Loucy (cell line): ENCODE measurements around the gene RBBP6.
A peak's percentile ranks its signal among the peaks of the same experiment; 100 is the strongest.

Source experiments
- EZH2phosphoT487 ChIP-seq: fragments of 200-600 bp; IDR thresholded peaks from 2 replicates; pipeline ENCODE4 v1.6.1; 2018; ENCODE audit warnings: antibody characterized with exemption, mild to moderate bottlenecking, moderate library complexity, borderline replicate concordance
- TF ChIP-seq, protein P1 (sequence below): fragments of 200-600 bp; sonication (generic); conservative IDR thresholded peaks from 2 replicates; pipeline ENCODE4 v1.5.1; 2014; ENCODE audit warnings: mild to moderate bottlenecking, antibody characterized with exemption, low read length

DNA sequence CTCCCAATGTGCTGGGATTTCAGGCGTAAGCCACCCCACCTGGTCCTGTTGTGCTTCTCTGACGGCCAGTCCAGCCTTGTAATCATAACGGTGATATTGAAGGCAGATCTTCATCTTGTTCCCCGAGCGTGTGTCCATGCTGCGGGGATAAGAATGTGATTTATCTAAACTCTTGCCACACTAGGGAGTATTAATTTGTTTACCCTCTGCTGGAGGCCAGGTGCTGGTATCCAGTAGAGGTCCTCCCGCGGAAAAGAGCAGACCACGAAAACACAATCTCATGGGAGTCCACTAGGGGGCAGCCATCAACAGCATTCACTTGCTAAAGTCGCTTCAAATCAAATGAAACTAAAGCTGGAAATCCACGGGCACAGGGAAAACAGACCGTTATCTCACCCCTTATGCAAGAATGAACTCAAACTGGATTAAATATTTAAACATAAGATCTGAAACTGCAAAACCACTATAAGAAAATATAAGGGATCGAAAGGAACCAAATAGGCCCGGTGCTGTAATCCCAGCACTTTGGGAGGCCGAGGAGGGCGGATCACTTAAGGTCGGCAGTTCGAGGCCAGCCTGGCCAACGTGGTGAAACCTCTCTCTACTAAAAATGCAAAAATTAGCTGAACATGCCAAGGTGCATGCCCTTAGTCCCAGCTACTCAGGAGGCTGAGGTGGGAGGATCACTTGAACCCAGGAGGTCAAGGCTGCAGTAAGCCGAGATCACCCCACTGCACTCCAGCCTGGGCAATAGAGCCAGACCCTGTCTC is 22.3 kb upstream of the RBBP6 start:
- TF ChIP-seq, protein P1, sequence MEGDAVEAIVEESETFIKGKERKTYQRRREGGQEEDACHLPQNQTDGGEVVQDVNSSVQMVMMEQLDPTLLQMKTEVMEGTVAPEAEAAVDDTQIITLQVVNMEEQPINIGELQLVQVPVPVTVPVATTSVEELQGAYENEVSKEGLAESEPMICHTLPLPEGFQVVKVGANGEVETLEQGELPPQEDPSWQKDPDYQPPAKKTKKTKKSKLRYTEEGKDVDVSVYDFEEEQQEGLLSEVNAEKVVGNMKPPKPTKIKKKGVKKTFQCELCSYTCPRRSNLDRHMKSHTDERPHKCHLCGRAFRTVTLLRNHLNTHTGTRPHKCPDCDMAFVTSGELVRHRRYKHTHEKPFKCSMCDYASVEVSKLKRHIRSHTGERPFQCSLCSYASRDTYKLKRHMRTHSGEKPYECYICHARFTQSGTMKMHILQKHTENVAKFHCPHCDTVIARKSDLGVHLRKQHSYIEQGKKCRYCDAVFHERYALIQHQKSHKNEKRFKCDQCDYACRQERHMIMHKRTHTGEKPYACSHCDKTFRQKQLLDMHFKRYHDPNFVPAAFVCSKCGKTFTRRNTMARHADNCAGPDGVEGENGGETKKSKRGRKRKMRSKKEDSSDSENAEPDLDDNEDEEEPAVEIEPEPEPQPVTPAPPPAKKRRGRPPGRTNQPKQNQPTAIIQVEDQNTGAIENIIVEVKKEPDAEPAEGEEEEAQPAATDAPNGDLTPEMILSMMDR, result peak; percentile 94
- TF ChIP-seq EZH2phosphoT487, result no peak
